Smooth muscle cell (in vitro differentiated cells): ENCODE data around the gene YTHDF1. TPM values are rescaled to one million over a fixed set of nuclear protein-coding genes. Genes with fewer than 3 reads are reported as not detected.

Source experiments
- DNase-seq: peaks from one replicate; lab custom pipeline; 2025; ENCODE audit not compliant: unreplicated experiment; lab: John Stamatoyannopoulos, UW
- H2AFZ ChIP-seq: fragments of 200-600 bp; sonication (generic); 2 replicates; pipeline ENCODE4 v1.6.0; 2016; ENCODE audit warnings: antibody characterized with exemption, low read depth, mild to moderate bottlenecking
- H3F3A ChIP-seq: fragments of 200-600 bp; sonication (generic); 2 replicates; pipeline ENCODE4 v1.6.0; 2017; ENCODE audit warnings: antibody characterized with exemption, low read depth
- H3K27ac ChIP-seq: fragments of 200-600 bp; sonication (generic); 2 replicates; pipeline ENCODE4 v1.5.1; 2016; ENCODE audit warnings: low read depth, mild to moderate bottlenecking
- H3K27me3 ChIP-seq: fragments of 200-600 bp; sonication (generic); 2 replicates; pipeline ENCODE4 v1.6.1; 2016; ENCODE audit warnings: low read depth, mild to moderate bottlenecking
- H3K36me3 ChIP-seq: fragments of 200-600 bp; sonication (generic); 2 replicates; pipeline ENCODE4 v1.5.1; 2016; ENCODE audit warnings: low read depth
- H3K4me1 ChIP-seq: fragments of 200-600 bp; sonication (generic); 2 replicates; pipeline ENCODE4 v1.5.1; 2016; ENCODE audit warnings: low read depth
- H3K4me2 ChIP-seq: fragments of 200-600 bp; sonication (generic); 2 replicates; pipeline ENCODE4 v1.6.0; 2016; ENCODE audit warnings: mild to moderate bottlenecking
- H3K4me3 ChIP-seq: fragments of 200-600 bp; sonication (generic); 2 replicates; pipeline ENCODE4 v1.5.1; 2016; ENCODE audit warnings: mild to moderate bottlenecking
- H3K79me2 ChIP-seq: fragments of 200-600 bp; sonication (generic); 2 replicates; pipeline ENCODE4 v1.6.0; 2016; ENCODE audit warnings: low read depth, mild to moderate bottlenecking
- H3K9ac ChIP-seq: fragments of 200-600 bp; sonication (generic); 2 replicates; pipeline ENCODE4 v1.6.0; 2016; ENCODE audit warnings: low read depth
- H3K9me3 ChIP-seq: fragments of 200-600 bp; sonication (generic); replicated peaks from 2 replicates; pipeline ENCODE4 v1.5.1; 2016; ENCODE audit warnings: low read depth
- H4K20me1 ChIP-seq: fragments of 200-600 bp; sonication (generic); 2 replicates; pipeline ENCODE4 v1.6.0; 2016; ENCODE audit warnings: low read depth
- CTCF ChIP-seq: fragments of 200-600 bp; sonication (generic); IDR thresholded peaks from 2 replicates; pipeline ENCODE4 v1.5.1; 2017; ENCODE audit warnings: borderline replicate concordance, mild to moderate bottlenecking, antibody characterized with exemption; ENCODE audit not compliant: insufficient read depth, poor library complexity, severe bottlenecking
- WGBS: methylation state at CpG from one replicate; pipeline ENCODE4 v1.1.7; 2016; ENCODE audit warnings: low lambda C conversion rate; 5-methylcytosine and 5-hydroxymethylcytosine counted together
- polyA plus RNA-seq: library from polyadenylated mRNA; unstranded; fragments of >200 nt; fragmentation: Nextera tagmentation; extraction: Ambion mirVana; gene quantifications from 2 replicates; pipeline ENCODE4 v1.2.1, GENCODE V29; 2016
- total RNA-seq: library from RNA; depleted of rRNA; stranded (reverse); fragments of >200 nt; gene quantifications from 2 replicates; pipeline ENCODE4 v1.2.3, GENCODE V29; 2014

YTHDF1 gene
- total and polyA plus RNA-seq, 2 experiments from 2014 or later, result 28.2 to 35.8 TPM

GRCh38 chr20:63219866-63220521, 4.1 kb upstream of the YTHDF1 start:
- H3K4me3 ChIP-seq, result no peak overlapping the region
- H3K9me3 ChIP-seq, result no peaks in the 10 kb centered on the region
- H3K27me3 ChIP-seq, result no peaks in the 10 kb centered on the region
- H3K36me3 ChIP-seq, result no peaks in the 10 kb centered on the region
- TF ChIP-seq CTCF, result no peak
- H3K9ac ChIP-seq, result no peak overlapping the region
- no peak overlapping the region for H2AFZ ChIP-seq
- H3F3A ChIP-seq, result peaks cover 5% of the 10 kb centered on the region
- H3K27ac ChIP-seq, result no peak overlapping the region
- DNase-seq, result no peak
- no peak overlapping the region for H3K4me2 ChIP-seq
- H3K79me2 ChIP-seq, result peaks cover 7% of the 10 kb centered on the region
- 82% methylated on average over 13 of the region's 25 CpGs for WGBS
- peaks cover 6% of the 10 kb centered on the region for H4K20me1 ChIP-seq
- H3K4me1 ChIP-seq, result peaks cover 3% of the 10 kb centered on the region

- peaks cover 5% of the 10 kb centered on the region for H3F3A ChIP-seq
- peaks cover 7% of the 10 kb centered on the region for H3K4me1 ChIP-seq
- no peaks in the 10 kb centered on the region for H3K9me3 ChIP-seq
- H3K4me3 ChIP-seq, result no peak overlapping the region
- 79% methylated on average over 8 of the region's 8 CpGs for WGBS
- H3K27me3 ChIP-seq, result no peaks in the 10 kb centered on the region
- no peaks in the 10 kb centered on the region for H3K36me3 ChIP-seq
- no peak overlapping the region for H3K27ac ChIP-seq
- no peak for DNase-seq
- H3K9ac ChIP-seq, result no peak overlapping the region
- no peak overlapping the region for H2AFZ ChIP-seq
- peaks cover 13% of the 10 kb centered on the region for H3K79me2 ChIP-seq
- H3K4me2 ChIP-seq, result no peak overlapping the region
- peaks cover 11% of the 10 kb centered on the region for H4K20me1 ChIP-seq
- no peak for TF ChIP-seq CTCF
Measured at GRCh38 chr20:63219447-63219821, 3.5 kb upstream of the YTHDF1 start.

DNA sequence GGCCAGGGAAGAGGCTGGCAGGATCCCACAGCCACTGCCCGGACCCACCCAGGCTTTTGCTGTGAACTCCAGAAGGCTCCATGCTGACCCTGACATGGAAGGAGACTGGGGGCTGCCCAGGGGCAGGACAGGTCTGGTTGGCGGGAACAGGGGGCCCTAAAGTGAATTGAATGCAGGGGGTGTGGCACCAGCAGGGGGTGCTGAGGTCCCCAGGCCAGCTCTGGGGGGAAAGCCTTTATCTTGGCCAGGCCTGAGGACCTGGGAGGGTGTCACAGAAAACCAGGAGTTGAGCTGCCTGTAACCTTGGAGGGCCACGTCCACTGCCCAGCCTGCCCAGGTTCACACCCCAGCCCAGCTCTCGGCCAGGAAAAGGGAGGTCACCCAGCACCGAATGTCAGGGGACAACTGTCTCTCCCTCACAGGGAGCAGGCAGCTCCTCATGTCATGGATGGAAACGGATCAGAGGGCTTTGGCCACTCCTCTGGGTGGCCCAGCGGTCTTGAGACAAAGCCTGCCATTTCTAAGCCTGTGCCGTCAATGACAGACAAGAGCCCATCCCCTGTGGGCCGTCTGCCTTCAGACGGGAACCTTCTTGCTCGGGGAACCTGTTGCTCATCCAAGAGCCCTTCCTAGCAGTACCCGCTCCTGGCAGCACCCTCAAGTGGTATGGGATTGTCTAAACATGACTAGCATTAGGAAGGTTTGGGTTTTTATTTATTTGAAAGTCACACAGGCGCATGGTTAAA, 2.9 kb upstream of the YTHDF1 start:
- peaks cover 18% of the 10 kb centered on the region for H3K79me2 ChIP-seq
- H3F3A ChIP-seq, result peaks cover 4% of the 10 kb centered on the region
- H2AFZ ChIP-seq, result no peak overlapping the region
- DNase-seq, result no peak
- no peak overlapping the region for H3K27ac ChIP-seq
- H3K36me3 ChIP-seq, result no peaks in the 10 kb centered on the region
- H3K9me3 ChIP-seq, result no peaks in the 10 kb centered on the region
- H3K4me2 ChIP-seq, result no peak overlapping the region
- 86% methylated on average over 13 of the region's 13 CpGs for WGBS
- H4K20me1 ChIP-seq, result peaks cover 17% of the 10 kb centered on the region
- no peak overlapping the region for H3K9ac ChIP-seq
- H3K27me3 ChIP-seq, result no peaks in the 10 kb centered on the region
- no peak for TF ChIP-seq CTCF
- no peak overlapping the region for H3K4me3 ChIP-seq
- peaks cover 7% of the 10 kb centered on the region for H3K4me1 ChIP-seq
